Loucy (cell line): ENCODE data around the gene ADAMTS16.

Experiments
- CTCF ChIP-seq: fragments of 200-600 bp; sonication (generic); conservative IDR thresholded peaks from 2 replicates; pipeline ENCODE4 v1.5.1; 2014; ENCODE audit warnings: mild to moderate bottlenecking, antibody characterized with exemption, low read length
- EZH2phosphoT487 ChIP-seq: fragments of 200-600 bp; IDR thresholded peaks from 2 replicates; pipeline ENCODE4 v1.6.1; 2018; ENCODE audit warnings: antibody characterized with exemption, mild to moderate bottlenecking, moderate library complexity, borderline replicate concordance

GRCh38 chr5:5304361-5305020, 164.4 kb downstream of the ADAMTS16 start:
- TF ChIP-seq CTCF (no peak), EZH2phosphoT487 (no peak)
